H1 (cell line): Measurements from ENCODE around the gene TRPM1. TPM values are rescaled to one million over a fixed set of nuclear protein-coding genes. Genes with fewer than 3 reads are reported as not detected.

ENCODE experiments used
- CTCF ChIA-PET: fragments of 300-600 bp; sonication (Branson Sonifier 250); formaldehyde crosslinking; loops from one replicate; lab custom pipeline; 2021; ENCODE audit not compliant: partially characterized antibody; lab: Charles Lee
- POLR2A ChIA-PET: fragments of 300-600 bp; sonication (Branson Sonifier 250); formaldehyde crosslinking; loops from one replicate; lab custom pipeline; 2021; ENCODE audit warnings: inconsistent platforms; ENCODE audit not compliant: partially characterized antibody; lab: Charles Lee
- DNase-seq, 2 experiments: peaks; one replicate each; pipeline versions ENCODE4 v3.0.0 to v3.0.0-alpha.2; 2010 to 2022; ENCODE audit warnings: low spot score in 2 of 2, low read depth in 1 of 2, mixed read lengths in 1 of 2
- FAIRE-seq: peaks from 2 replicates; lab custom pipeline; 2011; peaks lifted over from hg19 to GRCh38; lab: Jason Lieb, UNC
- H2AFZ ChIP-seq: 2 replicates; pipeline ENCODE4 v1.8.1; 2012; ENCODE audit warnings: low read length, inconsistent platforms
- H2AK5ac ChIP-seq: 2 replicates; pipeline ENCODE4 v1.6.1; 2013; ENCODE audit warnings: low read depth, low read length
- H2BK120ac ChIP-seq: replicated peaks from 2 replicates; pipeline ENCODE3; 2013; ENCODE audit warnings: low read depth, low read length, inconsistent platforms
- H2BK12ac ChIP-seq: 2 replicates; pipeline ENCODE4 v1.6.1; 2013; ENCODE audit warnings: low read depth, low read length
- H2BK15ac ChIP-seq: 2 replicates; pipeline ENCODE4 v1.6.1; 2013; ENCODE audit warnings: low read length
- H2BK20ac ChIP-seq: 2 replicates; pipeline ENCODE4 v1.6.1; 2013; ENCODE audit warnings: low read length
- H2BK5ac ChIP-seq: 2 replicates; pipeline ENCODE4 v1.6.1; 2013; ENCODE audit warnings: low read depth, low read length
- H3K14ac ChIP-seq: 2 replicates; pipeline ENCODE4 v1.6.1; 2013; ENCODE audit warnings: inconsistent platforms; ENCODE audit not compliant: insufficient read length
- H3K18ac ChIP-seq: 2 replicates; pipeline ENCODE4 v1.6.1; 2013; ENCODE audit warnings: low read length; ENCODE audit errors: extremely low read depth
- H3K23ac ChIP-seq: 2 replicates; pipeline ENCODE4 v1.6.1; 2013; ENCODE audit warnings: inconsistent platforms; ENCODE audit not compliant: insufficient read length
- H3K23me2 ChIP-seq: 2 replicates; pipeline ENCODE4 v1.6.1; 2013; ENCODE audit warnings: low read depth, low read length
- H3K27ac ChIP-seq: 2 replicates; pipeline ENCODE4 v1.6.1; 2011; ENCODE audit warnings: low read depth, low read length, inconsistent platforms
- H3K27me3 ChIP-seq, 4 experiments: replicated peaks in 1 of 4; 1 replicate in 1 of 4; 2 replicates in 3 of 4; pipeline versions ENCODE4 v1.6.1 to v1.8.1; 2011 to 2013; ENCODE audit warnings: low read length in 3 of 4, mild to moderate bottlenecking in 3 of 4, inconsistent platforms in 2 of 4, mixed read lengths in 2 of 4, moderate library complexity in 1 of 4; ENCODE audit not compliant: control insufficient read depth in 3 of 4, insufficient read depth in 3 of 4; ENCODE audit errors: extremely low read depth in 1 of 4
- H3K36me3 ChIP-seq, 4 experiments: 2 replicates each; pipeline versions ENCODE4 v1.6.1 to v1.8.1; 2011 to 2013; ENCODE audit warnings: mild to moderate bottlenecking in 4 of 4, low read length in 3 of 4, moderate library complexity in 2 of 4, control low read depth in 1 of 4, inconsistent platforms in 1 of 4; ENCODE audit not compliant: insufficient read depth in 4 of 4, control insufficient read depth in 2 of 4
- H3K4ac ChIP-seq: replicated peaks from 2 replicates; pipeline ENCODE3; 2013; ENCODE audit warnings: low read length, low read depth, mixed read lengths, inconsistent platforms; ENCODE audit not compliant: insufficient read length
- H3K4me1 ChIP-seq, 4 experiments: replicated peaks in 1 of 4; 1 replicate in 1 of 4; 2 replicates in 3 of 4; pipeline versions ENCODE4 v1.6.1 to v1.8.1; 2011 to 2013; ENCODE audit warnings: low read length in 3 of 4, inconsistent platforms in 2 of 4, mixed read lengths in 1 of 4; ENCODE audit not compliant: insufficient read depth in 4 of 4, control insufficient read depth in 3 of 4
- H3K4me2 ChIP-seq, 2 experiments: 2 replicates each; pipeline versions ENCODE4 v1.6.1 to v1.8.1; 2011 to 2013; ENCODE audit warnings: low read depth in 2 of 2, low read length in 2 of 2, control low read depth in 1 of 2, inconsistent platforms in 1 of 2, mild to moderate bottlenecking in 1 of 2; ENCODE audit not compliant: insufficient read depth in 1 of 2
- H3K4me3 ChIP-seq, 4 experiments: fragments of 200-600, 300-600 bp in 1 of 4; sonication (generic), shearing (Covaris generic), sonication (Bioruptor Twin) in 1 of 4; 2 replicates each; pipeline versions ENCODE4 v1.5.1 to v1.8.1; 2011 to 2016; ENCODE audit warnings: low read length in 4 of 4, low read depth in 3 of 4, control low read depth in 2 of 4, inconsistent platforms in 2 of 4, mild to moderate bottlenecking in 2 of 4, mixed read lengths in 1 of 4, moderate library complexity in 1 of 4; ENCODE audit not compliant: insufficient read depth in 2 of 4; ENCODE audit errors: extremely low read depth in 1 of 4
- H3K56ac ChIP-seq: replicated peaks from 2 replicates; pipeline ENCODE3; 2013; ENCODE audit warnings: low read depth, mild to moderate bottlenecking, mixed read lengths, low read length, inconsistent platforms; ENCODE audit not compliant: insufficient read length
- H3K79me1 ChIP-seq: 2 replicates; pipeline ENCODE4 v1.6.1; 2013; ENCODE audit warnings: low read depth, low read length, control low read depth
- H3K79me2 ChIP-seq, 2 experiments: 2 replicates each; pipeline versions ENCODE4 v1.6.1 to v1.8.1; 2012 to 2013; ENCODE audit warnings: low read length in 2 of 2, mild to moderate bottlenecking in 2 of 2, inconsistent platforms in 1 of 2; ENCODE audit not compliant: insufficient read depth in 2 of 2, control insufficient read depth in 1 of 2
- H3K9ac ChIP-seq, 4 experiments: replicated peaks in 1 of 4; 1 replicate in 1 of 4; 2 replicates in 3 of 4; pipeline versions ENCODE4 v1.6.1 to v1.8.1; 2011 to 2013; ENCODE audit warnings: low read depth in 3 of 4, low read length in 3 of 4, control low read depth in 2 of 4, mild to moderate bottlenecking in 2 of 4, moderate library complexity in 2 of 4, inconsistent platforms in 1 of 4; ENCODE audit errors: extremely low read depth in 1 of 4
- H3K9me3 ChIP-seq, 2 experiments: 2 replicates each; pipeline versions ENCODE4 v1.6.1 to v1.8.1; 2012 to 2013; ENCODE audit warnings: mild to moderate bottlenecking in 2 of 2, moderate library complexity in 2 of 2, control low read depth in 1 of 2, inconsistent platforms in 1 of 2, low read depth in 1 of 2, low read length in 1 of 2, mixed read lengths in 1 of 2; ENCODE audit not compliant: insufficient read depth in 2 of 2
- H4K20me1 ChIP-seq, 2 experiments: replicated peaks in 1 of 2; 2 replicates each; pipeline versions ENCODE3 to v1.8.1; 2011 to 2013; ENCODE audit warnings: inconsistent platforms in 2 of 2, low read length in 2 of 2, mild to moderate bottlenecking in 1 of 2; ENCODE audit not compliant: insufficient read depth in 2 of 2, control insufficient read depth in 1 of 2
- H4K5ac ChIP-seq: 2 replicates; pipeline ENCODE4 v1.6.1; 2013; ENCODE audit warnings: low read length, low read depth, mixed read lengths, inconsistent platforms; ENCODE audit not compliant: insufficient read length
- H4K8ac ChIP-seq: 2 replicates; pipeline ENCODE4 v1.8.0; 2013; ENCODE audit warnings: mild to moderate bottlenecking, moderate library complexity, low read length, inconsistent platforms; ENCODE audit not compliant: insufficient read depth; ENCODE audit errors: extremely low read depth
- H4K91ac ChIP-seq: replicated peaks from 2 replicates; pipeline ENCODE3; 2013; ENCODE audit warnings: low read length, mixed read lengths, inconsistent platforms; ENCODE audit not compliant: insufficient read length
- BRCA1 ChIP-seq: IDR thresholded peaks from 2 replicates; pipeline ENCODE4 v1.6.1; 2012; ENCODE audit warnings: low read depth, low read length, improper control_type of control experiment
- KDM4A ChIP-seq: IDR thresholded peaks from one replicate; pipeline ENCODE4 v1.7.1; 2012; ENCODE audit warnings: low read depth, mild to moderate bottlenecking, moderate library complexity, low read length, inconsistent platforms; ENCODE audit not compliant: severe bottlenecking
- PHF8 ChIP-seq: fragments of 200-600 bp; sonication (generic); conservative IDR thresholded peaks from 2 replicates; pipeline ENCODE4 v1.7.1; 2012; ENCODE audit warnings: low read depth, mild to moderate bottlenecking, inconsistent platforms, low read length, moderate library complexity
- WGBS, 2 experiments: shearing (Covaris generic) in 1 of 2; methylation state at CpG; one replicate each; pipeline versions ENCODE4 v1.1.6 to v1.1.7; 2013 to 2015; ENCODE audit warnings: low lambda C conversion rate in 2 of 2, mixed read lengths in 2 of 2, inconsistent platforms in 1 of 2, low coverage in 1 of 2, missing lambda C conversion rate in 1 of 2; ENCODE audit not compliant: insufficient replicate concordance in 2 of 2, insufficient coverage in 1 of 2, insufficient read length in 1 of 2; ENCODE audit errors: extremely low coverage in 1 of 2, missing lambda C conversion rate in 1 of 2; 5-methylcytosine and 5-hydroxymethylcytosine counted together
- polyA plus RNA-seq, 7 experiments: library from polyadenylated mRNA; depleted of rRNA in 3 of 7; stranded (reverse) in 5 of 7; unstranded in 2 of 7; fragments of >200 nt in 5 of 7; fragments of 200-250 nt in 2 of 7; gene quantifications; 1 replicate in 5 of 7; 2 replicates in 1 of 7; 4 replicates in 1 of 7; pipeline versions ENCODE4 v1.2.1 to v1.2.3, GENCODE V29; 2011 to 2013; ENCODE audit warnings: missing spikeins in 2 of 7, mixed read lengths in 2 of 7
- total RNA-seq: library from RNA; stranded (reverse); fragmentation: NEBNext Ultra II Directional; extraction: Animal tissue kit (Norgen Biotek cat#: 25700); gene quantifications from 2 replicates; pipeline ENCODE4 v1.2.1, GENCODE V29; 2021

Gene TRPM1
- total and polyA plus RNA-seq, 2 of the 8 experiments (the other 6 are each of a cell fraction or from before 2014, with no cell fraction given): 0.05 TPM; not detected in 1

- no peak overlapping the region for H4K5ac ChIP-seq
- H3K4me2 ChIP-seq: no peak overlapping the region
- no peaks in the 10 kb centered on the region for H3K4me1 ChIP-seq
- H4K91ac ChIP-seq: no peak overlapping the region
- H2BK120ac ChIP-seq: no peak overlapping the region
- no peak overlapping the region for H2BK5ac ChIP-seq
- WGBS, 2 experiments: 93% methylated on average over 18 of the region's 18 CpGs; no CpG with 5 or more reads in 1 of the 2 experiments
- H3K79me1 ChIP-seq: no peaks in the 10 kb centered on the region
- H3K9me3 ChIP-seq: no peaks in the 10 kb centered on the region
- no peak overlapping the region for H2BK15ac ChIP-seq
- no peaks in the 10 kb centered on the region for H3K36me3 ChIP-seq
- H3K4me3 ChIP-seq: no peak overlapping the region
- no peak overlapping the region for H3K56ac ChIP-seq
- H2BK12ac ChIP-seq: no peak overlapping the region
- CTCF ChIA-PET: no interaction called here
- no peak for TF ChIP-seq BRCA1
- no peak for TF ChIP-seq PHF8
- TF ChIP-seq KDM4A: no peak
- H4K8ac ChIP-seq: peak overlapping the region; percentile 31; the same call in 1 of the 2 replicates
- H3K18ac ChIP-seq: no peak overlapping the region
- H2BK20ac ChIP-seq: no peak overlapping the region
- no peak overlapping the region for H3K14ac ChIP-seq
- H3K27me3 ChIP-seq: no peaks in the 10 kb centered on the region
- no peaks in the 10 kb centered on the region for H3K23me2 ChIP-seq
- no peaks in the 10 kb centered on the region for H3K79me2 ChIP-seq
- H3K23ac ChIP-seq: no peak overlapping the region
- H2AK5ac ChIP-seq: no peak overlapping the region
- no peak for FAIRE-seq
- H4K20me1 ChIP-seq: no peaks in the 10 kb centered on the region
- no peak overlapping the region for H2AFZ ChIP-seq
- no peak overlapping the region for H3K9ac ChIP-seq
- H3K4ac ChIP-seq: no peak overlapping the region
- POLR2A ChIA-PET: interaction anchor here (0.7 kb wide), 1 partner anchor 16 kb away, joined by 3 read pairs; no protein-coding TSS in a partner anchor
- H3K27ac ChIP-seq: no peak overlapping the region
- peak in 1 of 2 experiments; percentile 28 for DNase-seq
Observed at GRCh38 chr15:31089368-31090047, 12.0 kb downstream of the TRPM1 start.
